ENCODE results near the gene GRM5. TPM values are rescaled to one million over a fixed set of nuclear protein-coding genes. Genes with fewer than 3 reads are reported as not detected.

The GRM5 gene
- total RNA-seq, 1 experiment from 2014 or later: not detected

DNA sequence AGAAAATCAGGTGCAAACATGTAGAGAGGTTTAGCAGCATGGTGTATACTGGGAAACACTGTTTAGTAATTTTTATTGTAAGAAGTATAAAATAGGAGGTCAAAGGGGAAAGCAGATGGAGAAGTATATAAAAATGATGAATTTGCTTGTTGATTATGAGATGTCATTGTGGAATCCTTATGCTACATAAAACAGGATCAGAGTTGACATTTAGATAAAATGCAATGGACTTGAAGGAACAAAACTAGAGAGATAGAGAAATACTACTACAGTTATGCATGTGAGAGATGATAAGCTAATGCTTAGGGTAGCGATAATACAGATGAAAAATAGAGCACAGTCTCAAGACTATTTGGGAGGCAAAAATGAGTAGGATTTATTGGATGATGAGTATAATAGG is 536.4 kb downstream of the GRM5 start:
- Histone ChIP-seq H3K27me3 (ENCODE audit: low read length) (no peaks in the 10 kb centered on the region), H2AFZ (ENCODE audit: low read length) (no peak overlapping the region), H3K4me2 (ENCODE audit: low read depth, low read length, poor library complexity, severe bottlenecking) (no peak overlapping the region), H3K4me1 (ENCODE audit: low read length) (no peaks in the 10 kb centered on the region), H4K20me1 (ENCODE audit: insufficient read depth, low read depth, low read length) (no peaks in the 10 kb centered on the region), H3K27ac (ENCODE audit: low read length) (no peak overlapping the region), H3K9me3 (ENCODE audit: low read length) (no peaks in the 10 kb centered on the region), H3K9me2 (replicated peaks; ENCODE audit: insufficient read depth, low read length) (no peaks in the 10 kb centered on the region), H3K79me2 (ENCODE audit: low read length) (no peaks in the 10 kb centered on the region), H3K4me3 (ENCODE audit: low read length) (no peak overlapping the region), H3K9ac (ENCODE audit: low read length) (no peak overlapping the region), H3K36me3 (ENCODE audit: insufficient read depth, low read length) (no peaks in the 10 kb centered on the region)
- DNase-seq: no peak

GRCh38 chr11:88523386-88524071 is 542.3 kb downstream of the GRM5 start:
- no peaks in the 10 kb centered on the region for H4K20me1 ChIP-seq (ENCODE audit: insufficient read depth, low read depth, low read length)
- no peaks in the 10 kb centered on the region for H3K79me2 ChIP-seq (ENCODE audit: low read length)
- no peak overlapping the region for H3K9ac ChIP-seq (ENCODE audit: low read length)
- no peak overlapping the region for H3K4me3 ChIP-seq (ENCODE audit: low read length)
- no peak overlapping the region for H3K4me2 ChIP-seq (ENCODE audit: low read depth, low read length, poor library complexity, severe bottlenecking)
- no peak for DNase-seq
- no peak overlapping the region for H3K27ac ChIP-seq (ENCODE audit: low read length)
- H2AFZ ChIP-seq (ENCODE audit: low read length): no peak overlapping the region
- no peaks in the 10 kb centered on the region for H3K27me3 ChIP-seq (ENCODE audit: low read length)
- H3K36me3 ChIP-seq (ENCODE audit: insufficient read depth, low read length): no peaks in the 10 kb centered on the region
- H3K4me1 ChIP-seq (ENCODE audit: low read length): no peaks in the 10 kb centered on the region
- no peaks in the 10 kb centered on the region for H3K9me3 ChIP-seq (ENCODE audit: low read length)
- no peaks in the 10 kb centered on the region for H3K9me2 ChIP-seq (replicated peaks; ENCODE audit: insufficient read depth, low read length)

GRCh38 chr11:88522624-88523385 is 543.0 kb downstream of the GRM5 start:
- Histone ChIP-seq H3K4me1 (ENCODE audit: low read length) (no peaks in the 10 kb centered on the region), H2AFZ (ENCODE audit: low read length) (no peak overlapping the region), H3K79me2 (ENCODE audit: low read length) (no peaks in the 10 kb centered on the region), H3K9me2 (replicated peaks; ENCODE audit: insufficient read depth, low read length) (no peaks in the 10 kb centered on the region), H4K20me1 (ENCODE audit: insufficient read depth, low read depth, low read length) (no peaks in the 10 kb centered on the region), H3K4me3 (ENCODE audit: low read length) (no peak overlapping the region), H3K9me3 (ENCODE audit: low read length) (no peaks in the 10 kb centered on the region), H3K27me3 (ENCODE audit: low read length) (no peaks in the 10 kb centered on the region), H3K9ac (ENCODE audit: low read length) (no peak overlapping the region), H3K36me3 (ENCODE audit: insufficient read depth, low read length) (no peaks in the 10 kb centered on the region), H3K4me2 (ENCODE audit: low read depth, low read length, poor library complexity, severe bottlenecking) (no peak overlapping the region), H3K27ac (ENCODE audit: low read length) (no peak overlapping the region)
- no peak for DNase-seq

DNA sequence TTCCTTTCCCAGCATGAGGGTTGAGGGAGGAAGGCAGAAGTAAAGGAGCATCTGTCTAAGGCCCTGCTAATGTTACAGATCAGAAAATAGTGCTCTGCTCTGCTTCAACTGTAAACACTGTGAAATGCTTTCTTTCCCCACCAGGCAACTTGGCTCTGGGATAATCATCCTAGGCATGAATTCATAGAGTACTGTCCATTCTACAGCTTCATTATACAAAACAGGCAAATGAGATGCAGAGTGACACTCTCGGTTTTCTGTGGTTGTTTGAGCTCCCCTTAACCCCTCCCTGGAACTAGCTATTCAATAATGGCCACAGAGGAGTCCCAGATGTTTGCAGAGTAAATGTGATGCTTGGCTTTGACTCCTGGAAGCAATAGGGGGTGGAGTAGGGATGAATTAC is 544.0 kb downstream of the GRM5 start:
- Histone ChIP-seq H3K4me2 (ENCODE audit: low read depth, low read length, poor library complexity, severe bottlenecking) (no peak overlapping the region), H3K79me2 (ENCODE audit: low read length) (no peaks in the 10 kb centered on the region), H3K27ac (ENCODE audit: low read length) (no peak overlapping the region), H3K4me1 (ENCODE audit: low read length) (no peaks in the 10 kb centered on the region), H3K9ac (ENCODE audit: low read length) (no peak overlapping the region), H4K20me1 (ENCODE audit: insufficient read depth, low read depth, low read length) (no peaks in the 10 kb centered on the region), H3K36me3 (ENCODE audit: insufficient read depth, low read length) (no peaks in the 10 kb centered on the region), H3K27me3 (ENCODE audit: low read length) (no peaks in the 10 kb centered on the region), H3K4me3 (ENCODE audit: low read length) (no peak overlapping the region), H3K9me3 (ENCODE audit: low read length) (no peaks in the 10 kb centered on the region), H2AFZ (ENCODE audit: low read length) (no peak overlapping the region), H3K9me2 (replicated peaks; ENCODE audit: insufficient read depth, low read length) (no peaks in the 10 kb centered on the region)
- no peak for DNase-seq

DNA sequence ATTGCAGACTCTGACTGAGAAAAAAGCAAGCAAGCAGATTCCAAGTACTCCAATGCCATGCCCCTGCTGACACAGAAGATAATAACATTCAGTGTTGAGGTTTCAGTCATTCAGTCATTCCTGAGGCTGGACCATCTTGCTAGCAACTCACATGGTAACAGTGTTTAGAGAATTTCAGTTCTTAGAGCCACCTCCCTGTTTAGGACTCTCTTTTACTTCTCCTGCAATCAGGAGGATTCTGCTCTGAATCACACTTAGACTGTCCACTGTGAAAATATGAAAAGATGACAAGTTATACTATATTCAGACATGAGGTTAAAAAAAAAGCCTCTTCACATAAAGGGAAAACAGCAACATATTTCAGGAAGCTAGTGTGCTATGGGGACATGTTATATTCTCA is 544.4 kb downstream of the GRM5 start:
- Histone ChIP-seq H3K4me2 (ENCODE audit: low read depth, low read length, poor library complexity, severe bottlenecking) (no peak overlapping the region), H3K9me2 (replicated peaks; ENCODE audit: insufficient read depth, low read length) (no peaks in the 10 kb centered on the region), H3K9ac (ENCODE audit: low read length) (no peak overlapping the region), H3K79me2 (ENCODE audit: low read length) (no peaks in the 10 kb centered on the region), H3K36me3 (ENCODE audit: insufficient read depth, low read length) (no peaks in the 10 kb centered on the region), H2AFZ (ENCODE audit: low read length) (no peak overlapping the region), H3K27ac (ENCODE audit: low read length) (no peak overlapping the region), H3K4me3 (ENCODE audit: low read length) (no peak overlapping the region), H3K9me3 (ENCODE audit: low read length) (no peaks in the 10 kb centered on the region), H4K20me1 (ENCODE audit: insufficient read depth, low read depth, low read length) (no peaks in the 10 kb centered on the region), H3K4me1 (ENCODE audit: low read length) (no peaks in the 10 kb centered on the region), H3K27me3 (ENCODE audit: low read length) (no peaks in the 10 kb centered on the region)
- DNase-seq: no peak

GRCh38 chr11:88520391-88520790 is 545.4 kb downstream of the GRM5 start:
- Histone ChIP-seq H2AFZ (ENCODE audit: low read length) (no peak overlapping the region), H3K27me3 (ENCODE audit: low read length) (no peaks in the 10 kb centered on the region), H3K9me3 (ENCODE audit: low read length) (no peaks in the 10 kb centered on the region), H4K20me1 (ENCODE audit: insufficient read depth, low read depth, low read length) (no peaks in the 10 kb centered on the region), H3K36me3 (ENCODE audit: insufficient read depth, low read length) (no peaks in the 10 kb centered on the region), H3K79me2 (ENCODE audit: low read length) (no peaks in the 10 kb centered on the region), H3K4me1 (ENCODE audit: low read length) (no peaks in the 10 kb centered on the region), H3K9ac (ENCODE audit: low read length) (no peak overlapping the region), H3K4me2 (ENCODE audit: low read depth, low read length, poor library complexity, severe bottlenecking) (no peak overlapping the region), H3K27ac (ENCODE audit: low read length) (no peak overlapping the region), H3K4me3 (ENCODE audit: low read length) (no peak overlapping the region), H3K9me2 (replicated peaks; ENCODE audit: insufficient read depth, low read length) (no peaks in the 10 kb centered on the region)
- DNase-seq: no peak

- H3K9me3 ChIP-seq (ENCODE audit: low read length): no peaks in the 10 kb centered on the region
- no peak overlapping the region for H3K9ac ChIP-seq (ENCODE audit: low read length)
- no peak overlapping the region for H3K4me3 ChIP-seq (ENCODE audit: low read length)
- no peaks in the 10 kb centered on the region for H3K79me2 ChIP-seq (ENCODE audit: low read length)
- no peaks in the 10 kb centered on the region for H3K4me1 ChIP-seq (ENCODE audit: low read length)
- no peaks in the 10 kb centered on the region for H3K27me3 ChIP-seq (ENCODE audit: low read length)
- no peaks in the 10 kb centered on the region for H4K20me1 ChIP-seq (ENCODE audit: insufficient read depth, low read depth, low read length)
- no peak overlapping the region for H2AFZ ChIP-seq (ENCODE audit: low read length)
- H3K27ac ChIP-seq (ENCODE audit: low read length): no peak overlapping the region
- H3K4me2 ChIP-seq (ENCODE audit: low read depth, low read length, poor library complexity, severe bottlenecking): no peak overlapping the region
- H3K36me3 ChIP-seq (ENCODE audit: insufficient read depth, low read length): no peaks in the 10 kb centered on the region
- no peaks in the 10 kb centered on the region for H3K9me2 ChIP-seq (replicated peaks; ENCODE audit: insufficient read depth, low read length)
- DNase-seq: no peak
These were observed 550.8 kb downstream of the GRM5 start for GRCh38 chr11:88515002-88515401.

GRCh38 chr11:88511006-88511405 is 554.8 kb downstream of the GRM5 start:
- no peaks in the 10 kb centered on the region for H3K9me2 ChIP-seq (replicated peaks; ENCODE audit: insufficient read depth, low read length)
- H2AFZ ChIP-seq (ENCODE audit: low read length): no peak overlapping the region
- no peaks in the 10 kb centered on the region for H4K20me1 ChIP-seq (ENCODE audit: insufficient read depth, low read depth, low read length)
- no peak overlapping the region for H3K27ac ChIP-seq (ENCODE audit: low read length)
- H3K27me3 ChIP-seq (ENCODE audit: low read length): no peaks in the 10 kb centered on the region
- no peak for DNase-seq
- no peak overlapping the region for H3K4me2 ChIP-seq (ENCODE audit: low read depth, low read length, poor library complexity, severe bottlenecking)
- no peaks in the 10 kb centered on the region for H3K36me3 ChIP-seq (ENCODE audit: insufficient read depth, low read length)
- no peaks in the 10 kb centered on the region for H3K9me3 ChIP-seq (ENCODE audit: low read length)
- H3K4me3 ChIP-seq (ENCODE audit: low read length): no peak overlapping the region
- H3K79me2 ChIP-seq (ENCODE audit: low read length): no peaks in the 10 kb centered on the region
- H3K9ac ChIP-seq (ENCODE audit: low read length): no peak overlapping the region
- H3K4me1 ChIP-seq (ENCODE audit: low read length): no peaks in the 10 kb centered on the region
